CD4-positive, alpha-beta T cell treated with Interleukin-4 for 1 hour (primary cell): ENCODE measurements around the gene GKN2.
"Not testable (repeated sequence)": the region's sequence is repeated elsewhere in the genome, so short reads cannot be mapped to it uniquely, and the experiment has no call there.

Source experiments
- DNase-seq, 2 donors: peaks; one replicate each; pipeline ENCODE4 v3.0.0-alpha.2; 2020 to 2022

Gene GKN2

GRCh38 chr2:68955432-68955831 is 2.7 kb upstream of the GKN2 start:
- DNase-seq = not testable (repeated sequence)

GRCh38 chr2:68951899-68952298 is 794 bp downstream of the GKN2 start:
- no peak for DNase-seq

- DNase-seq = no peak
These were observed 4.0 kb downstream of the GKN2 start for GRCh38 chr2:68948710-68949109.

- DNase-seq = no peak
These were observed 6.6 kb downstream of the GKN2 start for GRCh38 chr2:68946117-68946516.

GRCh38 chr2:68943581-68944568 is 8.8 kb downstream of the GKN2 start:
- peak; percentile 41 to 66 for DNase-seq

- DNase-seq = no peak
These were observed 9.9 kb downstream of the GKN2 start for GRCh38 chr2:68942827-68943226.

- DNase-seq = no peak
These were observed 12.3 kb downstream of the GKN2 start for GRCh38 chr2:68940369-68940768.

GRCh38 chr2:68939962-68940361 is 12.7 kb downstream of the GKN2 start:
- DNase-seq = no peak

- no peak for DNase-seq
These were observed 13.8 kb downstream of the GKN2 start for GRCh38 chr2:68938938-68939337.

GRCh38 chr2:68937346-68938055 is 15.2 kb downstream of the GKN2 start:
- DNase-seq = no peak

- DNase-seq = no peak
These were observed 15.8 kb downstream of the GKN2 start for GRCh38 chr2:68936889-68937288.

GRCh38 chr2:68936427-68936826 is 16.3 kb downstream of the GKN2 start:
- DNase-seq = no peak

GRCh38 chr2:68935471-68935870 is 17.2 kb downstream of the GKN2 start:
- no peak for DNase-seq

- no peak for DNase-seq
These were observed 18.7 kb downstream of the GKN2 start for GRCh38 chr2:68934021-68934420.

GRCh38 chr2:68932402-68932801 is 20.3 kb downstream of the GKN2 start:
- no peak for DNase-seq

- DNase-seq = no peak
These were observed 20.9 kb downstream of the GKN2 start for GRCh38 chr2:68931799-68932198.

- no peak for DNase-seq
These were observed 21.5 kb downstream of the GKN2 start for GRCh38 chr2:68931149-68931711.

- no peak for DNase-seq
These were observed 25.9 kb downstream of the GKN2 start for GRCh38 chr2:68926796-68927195.

- peak; percentile 61 to 78 for DNase-seq
These were observed 27.3 kb downstream of the GKN2 start for GRCh38 chr2:68925295-68925896.

GRCh38 chr2:68921646-68922045 is 31.0 kb downstream of the GKN2 start:
- no peak for DNase-seq

GRCh38 chr2:68920481-68921170 is 32.1 kb downstream of the GKN2 start:
- DNase-seq = no peak

GRCh38 chr2:68918497-68918896 is 34.2 kb downstream of the GKN2 start:
- DNase-seq = no peak
